GM12878 (cell line): Measurements from ENCODE around the gene RAP1GAP2. TPM values are rescaled to one million over a fixed set of nuclear protein-coding genes. Genes with fewer than 3 reads are reported as not detected.

Experiments
- ATAC-seq: fragments of 200-7000 bp; cut with Tn5 transposase; 3 replicates; pipeline ENCODE4 v1.9.1; 2020; ENCODE audit warnings: mild to moderate bottlenecking, moderate library complexity
- BruUV-seq: library from RNA; stranded (reverse); fragments of 400-500 nt; replicated peaks from 2 replicates; lab custom pipeline; 2021; lab: Mats Ljungman, UMichigan
- CTCF ChIA-PET: fragments of 300-600 bp; sonication (Branson Sonifier 250); formaldehyde crosslinking; extraction: SDS; loops from one replicate; lab custom pipeline; 2021; ENCODE audit warnings: inconsistent platforms; lab: Yijun Ruan, JAX
- POLR2A ChIA-PET: fragments of 350-600 bp; formaldehyde crosslinking; extraction: SDS; loops from one replicate; lab custom pipeline; 2021; ENCODE audit warnings: inconsistent platforms; lab: Charles Lee
- RAD21 ChIA-PET: fragments of 300-600 bp; sonication (Branson Sonifier 250); formaldehyde crosslinking; loops from one replicate; lab custom pipeline; 2023; ENCODE audit warnings: antibody characterized with exemption; ENCODE audit not compliant: unreplicated experiment; lab: Charles Lee
- SMC1A ChIA-PET: fragments of 300-600 bp; sonication (Branson Sonifier 250); formaldehyde crosslinking; loops from one replicate; lab custom pipeline; 2023; ENCODE audit not compliant: unreplicated experiment, uncharacterized antibody; lab: Charles Lee
- DNase-seq: peaks from one replicate; pipeline ENCODE4 v3.0.0-alpha.2; 2011; ENCODE audit warnings: low read depth, low spot score
- FAIRE-seq: peaks from 3 replicates; lab custom pipeline; 2011; peaks lifted over from hg19 to GRCh38; lab: Jason Lieb, UNC
- H2AFZ ChIP-seq: 2 replicates; pipeline ENCODE4 v1.6.0; 2011; ENCODE audit warnings: low read depth, low read length, control low read depth; ENCODE audit not compliant: control insufficient read depth
- H3K27ac ChIP-seq: 2 replicates; pipeline ENCODE4 v1.5.1; 2011; ENCODE audit warnings: control low read depth; ENCODE audit not compliant: control insufficient read depth, insufficient read depth
- H3K27me3 ChIP-seq, 2 experiments: replicated peaks in 1 of 2; 2 replicates each; pipeline versions ENCODE4 v1.6.0 to v1.6.1; 2011; ENCODE audit warnings: low read length in 1 of 2; ENCODE audit not compliant: control insufficient read depth in 2 of 2, insufficient read depth in 2 of 2
- H3K36me3 ChIP-seq, 2 experiments: 2 replicates each; pipeline ENCODE4 v1.5.1; 2011; ENCODE audit warnings: low read length in 1 of 2; ENCODE audit not compliant: control insufficient read depth in 2 of 2, insufficient read depth in 2 of 2
- H3K4me1 ChIP-seq: 2 replicates; pipeline ENCODE4 v1.6.1; 2011; ENCODE audit warnings: mild to moderate bottlenecking, low read length, moderate library complexity, mixed read lengths; ENCODE audit not compliant: control insufficient read depth, insufficient read depth
- H3K4me2 ChIP-seq: 2 replicates; pipeline ENCODE4 v1.6.0; 2011; ENCODE audit warnings: control low read depth; ENCODE audit not compliant: control insufficient read depth, insufficient read depth
- H3K4me3 ChIP-seq: fragments of 200-600 bp; sonication (generic); 2 replicates; pipeline ENCODE4 v1.5.1; 2016
- H3K79me2 ChIP-seq: 2 replicates; pipeline ENCODE4 v1.6.0; 2011; ENCODE audit warnings: low read length; ENCODE audit not compliant: control insufficient read depth, insufficient read depth
- H3K9ac ChIP-seq: 2 replicates; pipeline ENCODE4 v1.8.0; 2011; ENCODE audit warnings: low read length, control low read depth, mixed read lengths; ENCODE audit not compliant: control insufficient read depth, insufficient read depth
- H3K9me3 ChIP-seq: replicated peaks from 3 replicates; pipeline ENCODE4 v1.5.1; 2011; ENCODE audit warnings: mild to moderate bottlenecking, low read length; ENCODE audit not compliant: control insufficient read depth, insufficient read depth
- H4K20me1 ChIP-seq: 2 replicates; pipeline ENCODE4 v1.6.0; 2011; ENCODE audit not compliant: control insufficient read depth, insufficient read depth
- EGR1 ChIP-seq, 2 experiments: IDR thresholded peaks; 1 replicate in 1 of 2; 2 replicates in 1 of 2; pipeline ENCODE4 v1.6.1; 2011 to 2012; ENCODE audit warnings: low read depth in 2 of 2, low read length in 2 of 2, borderline replicate concordance in 1 of 2, mild to moderate bottlenecking in 1 of 2, moderate library complexity in 1 of 2
- FOS ChIP-seq: IDR thresholded peaks from 3 replicates; pipeline ENCODE4 v1.6.1; 2011; ENCODE audit warnings: borderline replicate concordance; ENCODE audit not compliant: insufficient read length; ENCODE audit errors: extremely low read depth
- HCFC1 ChIP-seq: fragments of 150-350 bp; IDR thresholded peaks from 2 replicates; pipeline ENCODE4 v1.6.1; 2014; ENCODE audit warnings: low read length
- KLF5 ChIP-seq: fragments of 450-650 bp; IDR thresholded peaks from 2 replicates; pipeline ENCODE4 v1.6.1; 2014; ENCODE audit warnings: mild to moderate bottlenecking; ENCODE audit not compliant: partially characterized antibody
- ZBED1 ChIP-seq: IDR thresholded peaks from 2 replicates; pipeline ENCODE4 v1.6.1; 2016; ENCODE audit warnings: borderline replicate concordance
- WGBS: methylation state at CpG from one replicate; pipeline ENCODE4 v1.1.6; 2016; ENCODE audit warnings: low lambda C conversion rate; ENCODE audit not compliant: insufficient replicate concordance, insufficient coverage; ENCODE audit errors: missing lambda C conversion rate; 5-methylcytosine and 5-hydroxymethylcytosine counted together
- in situ Hi-C: fragments of 300-500 bp; cut with MboI; formaldehyde crosslinking; loops from 9 replicates; pipeline ENCODE4 v1.14.3; 2018; ENCODE audit warnings: mixed read lengths
- intact Hi-C: fragments of 100-400 bp; cut with micrococcal nuclease; formaldehyde crosslinking; loops from one replicate; pipeline ENCODE4 v1.14.2; 2022; ENCODE audit not compliant: unreplicated experiment
- polyA plus RNA-seq, 11 experiments: library from polyadenylated mRNA; depleted of rRNA in 4 of 11; unstranded in 6 of 11; stranded (reverse) in 5 of 11; fragments of >200 nt; fragmentation: Nextera tagmentation in 4 of 11; fragmentation: Illumina TruSeq in 1 of 11; extraction: Ambion mirVana in 4 of 11; extraction: Trizol in 1 of 11; gene quantifications; 1 replicate in 1 of 11; 2 replicates in 10 of 11; pipeline versions ENCODE4 v1.2.1 to v1.2.3, GENCODE V29; 2011 to 2016; ENCODE audit warnings: inconsistent platforms in 2 of 11, missing spikeins in 2 of 11, low read depth in 1 of 11
- total RNA-seq, 4 experiments: library from RNA; depleted of rRNA in 3 of 4; stranded (reverse); fragments of >200 nt in 3 of 4; fragmentation: Illumina TruSeq in 1 of 4; extraction: Trizol in 1 of 4; gene quantifications; 2 replicates each; pipeline versions ENCODE4 v1.2.1 to v1.2.3, GENCODE V29; 2013 to 2021

The RAP1GAP2 gene
- total and polyA plus RNA-seq, 10 of the 15 experiments (the other 5 are each of a cell fraction or from before 2014, with no cell fraction given), result 0.03 to 0.95 (median 0.49) TPM; not detected in 2

DNA sequence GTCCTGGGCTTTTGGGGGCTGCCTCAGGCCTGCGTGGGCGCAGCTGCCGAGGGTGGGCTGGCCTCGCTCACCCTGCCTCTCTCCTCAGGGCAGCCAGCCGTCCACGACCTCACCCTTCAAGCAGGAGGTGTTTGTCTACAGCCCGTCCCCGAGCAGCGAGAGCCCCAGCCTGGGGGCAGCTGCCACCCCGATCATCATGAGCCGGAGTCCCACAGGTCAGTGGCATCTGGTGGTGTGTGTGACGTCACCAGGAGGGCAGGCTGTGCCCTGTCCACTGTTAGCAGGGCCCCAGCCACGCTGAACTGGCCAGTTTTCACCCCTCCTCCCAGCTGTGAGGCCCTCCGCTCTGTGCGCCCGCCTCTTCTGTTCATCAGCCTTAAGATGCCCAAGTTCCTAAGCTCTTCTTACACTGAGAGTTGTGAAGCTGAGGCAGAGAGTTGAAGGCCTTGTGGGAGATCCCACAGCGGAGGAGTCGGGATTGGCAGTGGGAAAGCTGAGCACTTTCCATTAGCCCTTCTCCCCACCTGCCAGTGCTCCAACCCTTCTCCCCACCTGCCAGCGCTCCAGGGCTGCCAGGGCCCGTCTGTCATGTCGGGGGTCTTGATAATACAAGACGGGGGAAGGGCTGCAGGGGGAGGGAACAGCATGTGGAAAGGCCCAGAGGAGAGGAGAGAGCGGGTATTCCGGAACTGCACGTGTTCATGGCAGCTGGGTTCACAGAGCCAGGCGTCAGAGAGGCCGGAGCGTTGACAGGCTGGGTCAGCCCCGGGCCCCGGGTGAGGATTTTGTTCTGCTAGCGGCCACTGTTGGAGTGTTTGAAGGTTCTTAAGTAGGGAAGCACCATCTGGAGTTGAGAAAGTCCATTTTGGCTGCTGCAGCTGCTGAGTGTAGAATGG lies 230.9 kb downstream of the RAP1GAP2 start:
- ChIA-PET CTCF (no interaction called here), RAD21 (no interaction called here), SMC1A (no interaction called here), POLR2A (no interaction called here)
- no peaks in the 10 kb centered on the region for H3K79me2 ChIP-seq
- no peaks in the 10 kb centered on the region for H3K27me3 ChIP-seq
- WGBS, result 44% methylated on average over 29 of the region's 31 CpGs
- H2AFZ ChIP-seq, result no peak overlapping the region
- H3K9me3 ChIP-seq, result no peaks in the 10 kb centered on the region; the same call in 2 of the 3 replicates
- no peak overlapping the region for H3K4me2 ChIP-seq
- intact Hi-C loops, result no loop called here
- DNase-seq (no peak), ATAC-seq (no peak), FAIRE-seq (no peak)
- no peak overlapping the region for H3K27ac ChIP-seq
- in situ Hi-C loops, result no loop called here
- no peak overlapping the region for H3K9ac ChIP-seq
- no peak overlapping the region for H3K4me3 ChIP-seq
- no TSS peak for BruUV-seq
- TF ChIP-seq HCFC1, result no peak
- no peak for TF ChIP-seq ZBED1
- no peak for TF ChIP-seq EGR1 (IDR thresholded peaks at IDR 0.05; ENCODE audit: borderline replicate concordance in 1 of 2, low read depth in 2 of 2, low read length in 2 of 2)
- no peak for TF ChIP-seq KLF5
- TF ChIP-seq FOS, result no peak
- no peaks in the 10 kb centered on the region for H4K20me1 ChIP-seq
- no peaks in the 10 kb centered on the region for H3K4me1 ChIP-seq
- no peaks in the 10 kb centered on the region for H3K36me3 ChIP-seq
